H9 (cell line): Measurements from ENCODE around the gene FAM110A. TPM values are rescaled to one million over a fixed set of nuclear protein-coding genes. Genes with fewer than 3 reads are reported as not detected.

Source experiments
- DNase-seq: peaks from one replicate; pipeline ENCODE4 v3.0.0-alpha.2; 2017
- H2AFZ ChIP-seq: one replicate; pipeline ENCODE4 v1.6.1; 2013; ENCODE audit warnings: mild to moderate bottlenecking, low read length, control low read depth, moderate library complexity
- H2AK5ac ChIP-seq: 2 replicates; pipeline ENCODE4 v1.6.1; 2013; ENCODE audit warnings: low read length, control low read depth, mixed read lengths; ENCODE audit not compliant: insufficient read length
- H2BK120ac ChIP-seq: one replicate; pipeline ENCODE4 v1.6.1; 2013; ENCODE audit warnings: low read depth, mild to moderate bottlenecking, low read length, control low read depth, inconsistent platforms; ENCODE audit not compliant: poor library complexity, severe bottlenecking
- H2BK12ac ChIP-seq: 2 replicates; pipeline ENCODE4 v1.6.1; 2013; ENCODE audit warnings: low read length, control low read depth, mixed read lengths, low read depth; ENCODE audit not compliant: insufficient read length
- H2BK15ac ChIP-seq: 2 replicates; pipeline ENCODE4 v1.6.1; 2013; ENCODE audit warnings: low read depth, low read length, control low read depth
- H2BK20ac ChIP-seq: one replicate; pipeline ENCODE4 v1.6.1; 2013; ENCODE audit warnings: low read depth, mild to moderate bottlenecking, low read length, control low read depth, inconsistent platforms; ENCODE audit not compliant: poor library complexity, severe bottlenecking
- H2BK5ac ChIP-seq: 2 replicates; pipeline ENCODE4 v1.6.1; 2013; ENCODE audit warnings: low read length, control low read depth, mixed read lengths; ENCODE audit not compliant: insufficient read length
- H3K14ac ChIP-seq: 2 replicates; pipeline ENCODE4 v1.6.1; 2013; ENCODE audit warnings: low read length, control low read depth; ENCODE audit not compliant: insufficient read depth
- H3K18ac ChIP-seq: 2 replicates; pipeline ENCODE4 v1.6.1; 2013; ENCODE audit warnings: low read depth, mild to moderate bottlenecking, mixed read lengths, low read length, control low read depth; ENCODE audit not compliant: insufficient read length
- H3K23ac ChIP-seq: 2 replicates; pipeline ENCODE4 v1.6.1; 2013; ENCODE audit warnings: low read length, control low read depth, mixed read lengths, low read depth; ENCODE audit not compliant: insufficient read length
- H3K23me2 ChIP-seq: 2 replicates; pipeline ENCODE4 v1.6.1; 2013; ENCODE audit warnings: low read depth, mild to moderate bottlenecking, mixed read lengths, low read length, control low read depth; ENCODE audit not compliant: insufficient read length, poor library complexity, severe bottlenecking
- H3K27ac ChIP-seq: 2 replicates; pipeline ENCODE4 v1.5.1; 2013; ENCODE audit warnings: low read length, control low read depth, mixed read lengths, low read depth; ENCODE audit not compliant: insufficient read length
- H3K27me3 ChIP-seq: 2 replicates; pipeline ENCODE4 v1.6.1; 2013; ENCODE audit warnings: low read length, control low read depth, inconsistent platforms; ENCODE audit not compliant: insufficient read depth
- H3K4ac ChIP-seq: 2 replicates; pipeline ENCODE4 v1.6.1; 2013; ENCODE audit warnings: low read depth, mild to moderate bottlenecking, control low read depth, inconsistent platforms, low read length, moderate library complexity
- H3K4me1 ChIP-seq: 2 replicates; pipeline ENCODE4 v1.6.1; 2013; ENCODE audit warnings: low read length, control low read depth, inconsistent platforms; ENCODE audit not compliant: insufficient read depth
- H3K4me2 ChIP-seq: 2 replicates; pipeline ENCODE4 v1.6.1; 2013; ENCODE audit warnings: low read length, control low read depth, mixed read lengths; ENCODE audit not compliant: insufficient read length, insufficient read depth
- H3K56ac ChIP-seq: 2 replicates; pipeline ENCODE4 v1.6.1; 2013; ENCODE audit warnings: low read depth, mild to moderate bottlenecking, mixed read lengths, low read length, control low read depth; ENCODE audit not compliant: insufficient read length
- H3K79me1 ChIP-seq: 2 replicates; pipeline ENCODE4 v1.6.1; 2013; ENCODE audit warnings: low read depth, mild to moderate bottlenecking, moderate library complexity, low read length, control low read depth, inconsistent platforms; ENCODE audit not compliant: insufficient read depth, poor library complexity, severe bottlenecking
- H3K79me2 ChIP-seq: 2 replicates; pipeline ENCODE4 v1.6.1; 2013; ENCODE audit warnings: low read length, control low read depth, inconsistent platforms; ENCODE audit not compliant: insufficient read depth
- H3K9ac ChIP-seq: 2 replicates; pipeline ENCODE4 v1.6.1; 2013; ENCODE audit warnings: low read length, control low read depth, mixed read lengths; ENCODE audit not compliant: insufficient read length; ENCODE audit errors: extremely low read depth
- H3K9me3 ChIP-seq: one replicate; pipeline ENCODE4 v1.6.1; 2013; ENCODE audit warnings: low read depth, low read length, inconsistent platforms; ENCODE audit not compliant: control insufficient read depth
- H3T11ph ChIP-seq: one replicate; pipeline ENCODE4 v1.6.1; 2013; ENCODE audit warnings: mild to moderate bottlenecking, low read length, control low read depth, inconsistent platforms
- H4K20me1 ChIP-seq: one replicate; pipeline ENCODE4 v1.6.1; 2013; ENCODE audit not compliant: control insufficient read depth, insufficient read length, insufficient read depth
- H4K5ac ChIP-seq: 2 replicates; pipeline ENCODE4 v1.6.1; 2013; ENCODE audit warnings: low read depth, mild to moderate bottlenecking, mixed read lengths, low read length, control low read depth; ENCODE audit not compliant: insufficient read length
- H4K8ac ChIP-seq: replicated peaks from 2 replicates; pipeline ENCODE4 v1.6.1; 2013; ENCODE audit warnings: low read length, control low read depth, mixed read lengths, low read depth; ENCODE audit not compliant: insufficient read length
- H4K91ac ChIP-seq: 2 replicates; pipeline ENCODE4 v1.6.1; 2013; ENCODE audit warnings: low read depth, mild to moderate bottlenecking, moderate library complexity, mixed read lengths, low read length, control low read depth; ENCODE audit not compliant: insufficient read length
- H3K27ac Mint-ChIP-seq, 3 experiments: 2 replicates in 2 of 3; 3 replicates in 1 of 3; pipeline ENCODE4 v1.8.0; 2020 to 2021; ENCODE audit warnings: mixed read lengths in 3 of 3, mild to moderate bottlenecking in 1 of 3, moderate library complexity in 1 of 3
- H3K27me3 Mint-ChIP-seq: 2 replicates; pipeline ENCODE4 v1.8.0; 2021; ENCODE audit warnings: low read depth, mild to moderate bottlenecking, moderate library complexity, mixed read lengths
- H3K36me3 Mint-ChIP-seq, 3 experiments: 2 replicates in 2 of 3; 3 replicates in 1 of 3; pipeline ENCODE4 v1.8.0; 2020 to 2021; ENCODE audit warnings: low read depth in 3 of 3, mixed read lengths in 3 of 3; ENCODE audit not compliant: insufficient read depth in 1 of 3
- H3K4me1 Mint-ChIP-seq, 2 experiments: 2 replicates each; pipeline ENCODE4 v1.8.0; 2020; ENCODE audit warnings: mixed read lengths in 2 of 2
- H3K4me3 Mint-ChIP-seq, 2 experiments: 2 replicates in 1 of 2; 3 replicates in 1 of 2; pipeline ENCODE4 v1.8.0; 2020 to 2021; ENCODE audit warnings: mild to moderate bottlenecking in 2 of 2, mixed read lengths in 2 of 2, moderate library complexity in 1 of 2
- H3K9me3 Mint-ChIP-seq, 2 experiments: 2 replicates in 1 of 2; 3 replicates in 1 of 2; pipeline ENCODE4 v1.8.0; 2020; ENCODE audit warnings: mild to moderate bottlenecking in 2 of 2, mixed read lengths in 2 of 2, moderate library complexity in 1 of 2
- WGBS: extraction: QIAGEN DNeasy Blood & Tissue Kit; methylation state at CpG from one replicate; pipeline ENCODE4 v1.1.7; 2013; ENCODE audit warnings: missing lambda C conversion rate, low lambda C conversion rate, mixed read lengths; ENCODE audit not compliant: insufficient read length; ENCODE audit errors: extremely low coverage; 5-methylcytosine and 5-hydroxymethylcytosine counted together
- total RNA-seq: library from RNA; stranded (reverse); gene quantifications from 2 replicates; pipeline ENCODE4 v1.2.1, GENCODE V29; 2021
- TF ChIP-seq, protein P1 (sequence below): fragments of 200-600 bp; sonication (generic); conservative IDR thresholded peaks from 3 replicates; pipeline ENCODE4 v1.8.0; 2021; ENCODE audit warnings: antibody characterized with exemption, mild to moderate bottlenecking

FAM110A gene
- total RNA-seq, 1 experiment from 2014 or later = 10.3 TPM

DNA sequence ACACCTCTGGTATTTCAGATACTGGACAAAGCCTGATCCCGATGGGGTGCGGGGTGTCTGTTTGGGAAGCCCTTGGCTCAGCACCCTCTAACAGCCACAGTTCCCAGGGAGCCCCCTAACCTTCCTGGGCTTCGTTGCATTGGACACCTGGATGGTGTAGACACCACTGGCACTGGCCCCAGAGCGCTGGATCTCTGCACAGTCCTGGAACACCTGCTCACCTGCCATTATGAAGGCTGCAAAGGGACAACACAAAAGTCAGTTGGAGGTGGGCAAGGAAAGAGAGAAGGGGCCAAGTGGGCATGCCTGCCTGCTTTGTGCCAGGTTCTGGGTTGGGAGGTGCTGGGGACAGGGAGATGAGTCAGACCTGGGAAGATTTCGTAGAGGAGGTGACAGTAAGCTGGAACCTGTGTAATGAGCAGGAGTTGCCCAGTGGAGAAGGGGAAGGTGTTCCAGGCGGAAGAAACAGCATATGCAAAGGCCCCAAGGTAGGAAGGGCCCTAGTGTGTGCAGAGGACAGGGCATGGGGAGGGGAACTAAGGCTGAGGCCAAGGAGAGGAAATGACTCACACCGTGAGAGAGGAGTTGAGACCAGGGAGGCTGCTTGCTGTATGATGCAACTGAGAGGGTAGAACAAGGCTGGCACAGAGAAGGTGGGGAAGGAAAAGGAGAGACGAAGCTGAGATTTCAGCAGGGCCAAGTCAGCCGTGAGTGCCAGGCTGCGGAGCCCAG, 47.7 kb downstream of the FAM110A start:
- H3K4me2 ChIP-seq = no peak overlapping the region
- no peaks in the 10 kb centered on the region for H3K36me3 Mint-ChIP-seq
- no peaks in the 10 kb centered on the region for H3K9me3 ChIP-seq
- no peak overlapping the region for H3K9ac ChIP-seq
- H2BK20ac ChIP-seq = no peak overlapping the region
- H2AFZ ChIP-seq = no peak overlapping the region
- H3K56ac ChIP-seq = no peak overlapping the region
- no peak overlapping the region for H3K27ac ChIP-seq
- H3K27me3 ChIP-seq = 0 out of 2 replicates have a peak, but pooled peaks cover 3% of the 10 kb centered on the region
- no peaks in the 10 kb centered on the region for H4K20me1 ChIP-seq
- no peak overlapping the region for H3K4ac ChIP-seq
- H3K79me1 ChIP-seq = no peaks in the 10 kb centered on the region
- no peaks in the 10 kb centered on the region for H3K4me1 ChIP-seq
- no peak overlapping the region for H3K18ac ChIP-seq
- H2BK120ac ChIP-seq = no peak overlapping the region
- no peaks in the 10 kb centered on the region for H3K23me2 ChIP-seq
- H4K91ac ChIP-seq = no peak overlapping the region
- H3K27me3 Mint-ChIP-seq = peaks cover 29% of the 10 kb centered on the region
- no peaks in the 10 kb centered on the region; a peak in 1 of 5 replicates for H3K9me3 Mint-ChIP-seq
- no peak overlapping the region for H2AK5ac ChIP-seq
- H3K4me1 Mint-ChIP-seq = peaks cover 5 to 8% of the 10 kb centered on the region in 2 experiments
- no peak overlapping the region for H2BK12ac ChIP-seq
- H4K8ac ChIP-seq = no peak overlapping the region
- no peak overlapping the region for H4K5ac ChIP-seq
- H3K14ac ChIP-seq = no peak overlapping the region
- no peaks in the 10 kb centered on the region for H3K79me2 ChIP-seq
- no CpG with 5 or more reads among the region's 10 CpGs for WGBS
- TF ChIP-seq, protein P1, sequence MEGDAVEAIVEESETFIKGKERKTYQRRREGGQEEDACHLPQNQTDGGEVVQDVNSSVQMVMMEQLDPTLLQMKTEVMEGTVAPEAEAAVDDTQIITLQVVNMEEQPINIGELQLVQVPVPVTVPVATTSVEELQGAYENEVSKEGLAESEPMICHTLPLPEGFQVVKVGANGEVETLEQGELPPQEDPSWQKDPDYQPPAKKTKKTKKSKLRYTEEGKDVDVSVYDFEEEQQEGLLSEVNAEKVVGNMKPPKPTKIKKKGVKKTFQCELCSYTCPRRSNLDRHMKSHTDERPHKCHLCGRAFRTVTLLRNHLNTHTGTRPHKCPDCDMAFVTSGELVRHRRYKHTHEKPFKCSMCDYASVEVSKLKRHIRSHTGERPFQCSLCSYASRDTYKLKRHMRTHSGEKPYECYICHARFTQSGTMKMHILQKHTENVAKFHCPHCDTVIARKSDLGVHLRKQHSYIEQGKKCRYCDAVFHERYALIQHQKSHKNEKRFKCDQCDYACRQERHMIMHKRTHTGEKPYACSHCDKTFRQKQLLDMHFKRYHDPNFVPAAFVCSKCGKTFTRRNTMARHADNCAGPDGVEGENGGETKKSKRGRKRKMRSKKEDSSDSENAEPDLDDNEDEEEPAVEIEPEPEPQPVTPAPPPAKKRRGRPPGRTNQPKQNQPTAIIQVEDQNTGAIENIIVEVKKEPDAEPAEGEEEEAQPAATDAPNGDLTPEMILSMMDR = no peak
- no peak overlapping the region for H3K27ac Mint-ChIP-seq
- no peak overlapping the region for H3K4me3 Mint-ChIP-seq
- no peak overlapping the region for H3T11ph ChIP-seq
- no peak overlapping the region for H3K23ac ChIP-seq
- H2BK5ac ChIP-seq = no peak overlapping the region
- no peak for DNase-seq
- no peak overlapping the region for H2BK15ac ChIP-seq
